ENCODE results near the gene RHO.

DNA sequence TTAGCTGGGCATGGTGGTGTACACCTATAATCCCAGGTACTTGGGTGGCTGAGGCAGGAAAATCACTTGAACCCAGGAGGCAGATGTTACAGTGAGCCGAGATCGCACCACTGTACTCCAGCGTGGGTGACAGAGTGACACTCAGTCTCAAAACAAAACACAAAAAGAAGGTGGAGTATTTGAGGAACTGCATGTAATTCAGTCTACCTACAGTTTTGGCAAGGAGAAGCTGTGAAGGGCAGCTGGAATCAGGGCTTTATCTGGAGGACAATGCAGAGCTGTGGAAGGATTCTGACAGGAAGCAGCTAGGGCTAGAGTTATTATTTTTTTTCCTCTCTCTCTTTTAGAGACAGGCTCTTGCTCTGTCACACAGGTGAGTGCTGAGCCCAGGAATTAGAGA lies 21.4 kb downstream of the RHO start:
- TF ChIP-seq GTF2I (CRISPR knock-in tag; conservative IDR thresholded peaks at IDR 0.05) (no peak), TEAD4 (CRISPR knock-in tag; IDR thresholded peaks at IDR 0.05) (no peak), ZNF263 (CRISPR knock-in tag; IDR thresholded peaks at IDR 0.05; ENCODE audit: low read depth) (no peak), E2F1 (CRISPR knock-in tag; IDR thresholded peaks at IDR 0.05) (no peak), TCF7 (CRISPR knock-in tag; IDR thresholded peaks at IDR 0.05; ENCODE audit: low read depth) (no peak), ELF4 (CRISPR knock-in tag; IDR thresholded peaks at IDR 0.05; ENCODE audit: low read depth) (no peak), MXD4 (CRISPR knock-in tag; IDR thresholded peaks at IDR 0.05; ENCODE audit: borderline replicate concordance) (no peak)
- TF ChIP-seq, protein P1, sequence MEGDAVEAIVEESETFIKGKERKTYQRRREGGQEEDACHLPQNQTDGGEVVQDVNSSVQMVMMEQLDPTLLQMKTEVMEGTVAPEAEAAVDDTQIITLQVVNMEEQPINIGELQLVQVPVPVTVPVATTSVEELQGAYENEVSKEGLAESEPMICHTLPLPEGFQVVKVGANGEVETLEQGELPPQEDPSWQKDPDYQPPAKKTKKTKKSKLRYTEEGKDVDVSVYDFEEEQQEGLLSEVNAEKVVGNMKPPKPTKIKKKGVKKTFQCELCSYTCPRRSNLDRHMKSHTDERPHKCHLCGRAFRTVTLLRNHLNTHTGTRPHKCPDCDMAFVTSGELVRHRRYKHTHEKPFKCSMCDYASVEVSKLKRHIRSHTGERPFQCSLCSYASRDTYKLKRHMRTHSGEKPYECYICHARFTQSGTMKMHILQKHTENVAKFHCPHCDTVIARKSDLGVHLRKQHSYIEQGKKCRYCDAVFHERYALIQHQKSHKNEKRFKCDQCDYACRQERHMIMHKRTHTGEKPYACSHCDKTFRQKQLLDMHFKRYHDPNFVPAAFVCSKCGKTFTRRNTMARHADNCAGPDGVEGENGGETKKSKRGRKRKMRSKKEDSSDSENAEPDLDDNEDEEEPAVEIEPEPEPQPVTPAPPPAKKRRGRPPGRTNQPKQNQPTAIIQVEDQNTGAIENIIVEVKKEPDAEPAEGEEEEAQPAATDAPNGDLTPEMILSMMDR (IDR thresholded peaks at IDR 0.05), result no peak
- TF ChIP-seq, protein P2, sequence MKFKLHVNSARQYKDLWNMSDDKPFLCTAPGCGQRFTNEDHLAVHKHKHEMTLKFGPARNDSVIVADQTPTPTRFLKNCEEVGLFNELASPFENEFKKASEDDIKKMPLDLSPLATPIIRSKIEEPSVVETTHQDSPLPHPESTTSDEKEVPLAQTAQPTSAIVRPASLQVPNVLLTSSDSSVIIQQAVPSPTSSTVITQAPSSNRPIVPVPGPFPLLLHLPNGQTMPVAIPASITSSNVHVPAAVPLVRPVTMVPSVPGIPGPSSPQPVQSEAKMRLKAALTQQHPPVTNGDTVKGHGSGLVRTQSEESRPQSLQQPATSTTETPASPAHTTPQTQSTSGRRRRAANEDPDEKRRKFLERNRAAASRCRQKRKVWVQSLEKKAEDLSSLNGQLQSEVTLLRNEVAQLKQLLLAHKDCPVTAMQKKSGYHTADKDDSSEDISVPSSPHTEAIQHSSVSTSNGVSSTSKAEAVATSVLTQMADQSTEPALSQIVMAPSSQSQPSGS (CRISPR knock-in tag; IDR thresholded peaks at IDR 0.05; ENCODE audit: borderline replicate concordance, low read depth), result no peak

All from WTC11 (cell line).